Effector memory CD4-positive, alpha-beta T cell (primary cell): Measurements from ENCODE around the gene CYSRT1.

Source experiments
- DNase-seq, 3 donors: peaks; one replicate each; pipeline ENCODE4 v3.0.0-alpha.2; 2020
- H3K27ac ChIP-seq: 2 replicates; pipeline ENCODE4 v1.7.0; 2013; ENCODE audit warnings: mild to moderate bottlenecking, low read length, moderate library complexity; ENCODE audit not compliant: insufficient read depth, poor library complexity, severe bottlenecking
- H3K27me3 ChIP-seq: replicated peaks from 2 replicates; pipeline ENCODE4 v1.7.0; 2013; ENCODE audit warnings: mild to moderate bottlenecking, low read length; ENCODE audit not compliant: insufficient read depth, control insufficient read depth, poor library complexity, severe bottlenecking
- H3K36me3 ChIP-seq: 2 replicates; pipeline ENCODE4 v1.7.0; 2013; ENCODE audit warnings: mild to moderate bottlenecking, low read length, moderate library complexity; ENCODE audit not compliant: control insufficient read depth, insufficient read depth
- H3K4me1 ChIP-seq: 2 replicates; pipeline ENCODE4 v1.7.0; 2013; ENCODE audit warnings: low read length, mild to moderate bottlenecking; ENCODE audit not compliant: control insufficient read depth, insufficient read depth, poor library complexity, severe bottlenecking
- H3K4me3 ChIP-seq: 2 replicates; pipeline ENCODE4 v1.7.0; 2013; ENCODE audit warnings: low read length, low read depth, mild to moderate bottlenecking; ENCODE audit not compliant: insufficient read depth, poor library complexity, severe bottlenecking
- H3K9me3 ChIP-seq: 2 replicates; pipeline ENCODE4 v1.7.0; 2013; ENCODE audit warnings: mild to moderate bottlenecking, low read length, moderate library complexity; ENCODE audit not compliant: control insufficient read depth

CYSRT1 gene

DNA sequence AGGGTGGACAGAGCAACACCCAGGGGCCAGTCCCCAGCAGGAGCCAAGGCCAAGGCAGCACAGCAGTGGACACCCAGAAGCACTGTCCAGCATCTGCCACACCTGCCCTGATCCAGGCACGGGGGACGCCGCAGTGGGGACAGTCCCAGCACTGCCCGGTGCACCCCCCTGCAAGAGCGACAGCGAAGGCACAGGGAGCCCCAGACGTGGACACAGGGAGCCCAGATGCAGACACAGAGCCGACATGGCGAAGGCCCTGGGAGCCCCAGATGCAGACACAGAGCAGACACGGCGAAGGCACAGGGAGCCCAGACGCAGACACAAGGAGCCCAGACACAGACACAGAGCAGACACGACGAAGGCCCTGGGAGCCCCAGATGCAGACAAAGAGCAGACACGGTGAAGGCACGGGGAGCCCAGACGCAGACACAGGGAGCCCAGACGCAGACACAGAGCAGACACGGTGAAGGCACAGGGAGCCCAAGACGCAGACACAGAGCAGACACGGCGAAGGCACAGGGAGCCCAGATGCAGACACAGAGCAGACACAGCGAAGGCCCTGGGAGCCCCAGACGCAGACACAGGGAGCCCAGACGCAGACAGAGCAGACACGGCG lies 40.9 kb upstream of the CYSRT1 start:
- Histone ChIP-seq H3K9me3 (no peaks in the 10 kb centered on the region), H3K4me3 (no peak overlapping the region), H3K27me3 (no peaks in the 10 kb centered on the region), H3K36me3 (peaks cover 65% of the 10 kb centered on the region), H3K27ac (no peak overlapping the region), H3K4me1 (peaks cover 25% of the 10 kb centered on the region)
- DNase-seq = no peak

DNA sequence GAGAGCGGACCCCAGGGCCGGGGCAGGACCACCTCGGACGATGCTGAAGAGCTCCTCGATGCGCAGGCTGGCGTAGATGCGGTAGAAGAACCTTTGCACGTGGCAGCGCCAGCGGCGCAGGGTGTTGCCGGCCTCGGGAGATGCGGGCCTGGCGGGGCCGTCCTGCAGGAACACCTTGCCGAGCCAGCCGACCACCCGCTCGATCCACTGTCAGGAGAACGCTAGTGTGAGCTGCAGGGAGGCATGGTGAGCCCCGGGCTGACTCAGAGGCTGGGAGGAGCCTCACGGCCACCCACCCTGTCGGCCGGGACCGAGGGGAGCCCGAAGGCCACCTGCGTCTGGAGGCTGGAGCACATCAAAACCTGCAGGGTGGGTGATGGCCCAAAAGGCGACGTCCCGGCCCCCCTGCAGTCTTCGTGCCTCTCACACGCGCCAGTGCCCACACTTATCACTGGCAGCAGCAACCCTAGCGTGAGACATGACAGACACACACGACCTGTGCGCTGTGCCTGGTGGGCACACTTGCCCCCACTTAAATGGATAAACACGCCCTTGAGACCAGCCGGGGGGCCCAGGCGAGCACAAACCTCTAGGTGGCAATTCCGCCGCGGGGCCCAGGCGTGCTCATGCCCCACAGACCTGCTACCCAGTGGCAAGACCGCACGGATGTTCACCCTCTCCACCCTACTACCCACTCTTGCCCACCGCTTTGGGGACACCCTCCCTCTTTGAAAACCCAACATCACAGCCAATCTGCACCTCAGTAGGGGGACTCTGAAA lies 39.9 kb upstream of the CYSRT1 start:
- H3K4me3 ChIP-seq = no peak overlapping the region
- no peak overlapping the region for H3K27ac ChIP-seq
- DNase-seq = no peak
- H3K9me3 ChIP-seq = no peaks in the 10 kb centered on the region
- H3K36me3 ChIP-seq = peaks cover 64% of the 10 kb centered on the region
- no peaks in the 10 kb centered on the region for H3K27me3 ChIP-seq
- H3K4me1 ChIP-seq = peaks cover 34% of the 10 kb centered on the region

- Histone ChIP-seq H3K27ac (no peak overlapping the region), H3K36me3 (peaks cover 60% of the 10 kb centered on the region), H3K4me3 (no peak overlapping the region), H3K9me3 (no peaks in the 10 kb centered on the region), H3K27me3 (no peaks in the 10 kb centered on the region), H3K4me1 (peaks cover 37% of the 10 kb centered on the region)
- DNase-seq = no peak
These were observed 39.1 kb upstream of the CYSRT1 start for GRCh38 chr9:137185921-137186320.

DNA sequence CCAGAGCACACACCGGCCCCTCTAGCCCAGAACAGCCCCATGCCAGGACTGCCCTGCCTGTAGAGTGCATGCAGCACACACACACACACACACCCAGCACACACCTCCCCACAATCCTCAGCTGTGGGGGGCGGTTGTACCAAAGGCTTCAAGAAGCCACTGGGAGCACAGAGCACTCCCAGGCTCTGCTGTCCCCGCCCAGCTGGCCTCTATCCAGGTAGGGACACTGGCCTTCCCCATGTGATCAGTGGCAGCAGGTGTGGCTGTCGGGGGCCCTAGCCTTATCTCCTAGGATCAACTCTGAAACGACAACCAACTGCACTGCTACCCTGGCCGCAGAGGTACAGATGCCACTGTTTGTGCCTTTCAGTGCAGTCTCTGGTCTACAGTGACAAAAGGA lies 38.6 kb upstream of the CYSRT1 start:
- H3K4me1 ChIP-seq = peaks cover 37% of the 10 kb centered on the region
- peaks cover 55% of the 10 kb centered on the region for H3K36me3 ChIP-seq
- H3K27ac ChIP-seq = no peak overlapping the region
- H3K4me3 ChIP-seq = no peak overlapping the region
- H3K27me3 ChIP-seq = no peaks in the 10 kb centered on the region
- no peaks in the 10 kb centered on the region for H3K9me3 ChIP-seq
- no peak for DNase-seq

DNA sequence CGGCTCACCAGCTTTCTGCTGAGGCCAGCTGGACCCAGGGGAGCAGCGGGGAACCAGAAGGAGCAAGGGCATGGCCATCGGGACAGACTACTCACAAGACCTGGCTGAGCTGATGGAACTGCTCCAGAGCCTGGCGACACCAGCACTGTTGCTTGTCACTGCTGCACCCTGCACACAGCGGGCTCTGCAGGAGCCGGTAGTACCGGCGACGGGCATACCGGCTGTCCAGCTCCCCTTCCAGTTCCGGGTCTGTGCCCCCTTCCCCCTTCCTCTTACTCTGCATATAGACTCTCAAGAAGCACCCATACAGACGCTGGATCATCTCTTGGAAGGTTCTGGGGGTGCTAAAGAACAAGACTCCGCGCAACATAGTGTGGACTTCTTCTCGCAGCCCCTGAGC lies 37.6 kb upstream of the CYSRT1 start:
- H3K4me1 ChIP-seq = peaks cover 37% of the 10 kb centered on the region
- peaks cover 49% of the 10 kb centered on the region for H3K36me3 ChIP-seq
- no peak for DNase-seq
- no peak overlapping the region for H3K27ac ChIP-seq
- peak overlapping the region; percentile 88 for H3K4me3 ChIP-seq
- no peaks in the 10 kb centered on the region for H3K27me3 ChIP-seq
- H3K9me3 ChIP-seq = no peaks in the 10 kb centered on the region

GRCh38 chr9:137188086-137188489 lies 36.9 kb upstream of the CYSRT1 start:
- H3K36me3 ChIP-seq = peaks cover 42% of the 10 kb centered on the region
- no peaks in the 10 kb centered on the region for H3K9me3 ChIP-seq
- H3K27me3 ChIP-seq = no peaks in the 10 kb centered on the region
- peaks cover 37% of the 10 kb centered on the region for H3K4me1 ChIP-seq
- peak in 1 of 3 donors; percentile 2 for DNase-seq
- peak overlapping the region; percentile 88 for H3K4me3 ChIP-seq
- peak overlapping the region; percentile 96 for H3K27ac ChIP-seq

DNA sequence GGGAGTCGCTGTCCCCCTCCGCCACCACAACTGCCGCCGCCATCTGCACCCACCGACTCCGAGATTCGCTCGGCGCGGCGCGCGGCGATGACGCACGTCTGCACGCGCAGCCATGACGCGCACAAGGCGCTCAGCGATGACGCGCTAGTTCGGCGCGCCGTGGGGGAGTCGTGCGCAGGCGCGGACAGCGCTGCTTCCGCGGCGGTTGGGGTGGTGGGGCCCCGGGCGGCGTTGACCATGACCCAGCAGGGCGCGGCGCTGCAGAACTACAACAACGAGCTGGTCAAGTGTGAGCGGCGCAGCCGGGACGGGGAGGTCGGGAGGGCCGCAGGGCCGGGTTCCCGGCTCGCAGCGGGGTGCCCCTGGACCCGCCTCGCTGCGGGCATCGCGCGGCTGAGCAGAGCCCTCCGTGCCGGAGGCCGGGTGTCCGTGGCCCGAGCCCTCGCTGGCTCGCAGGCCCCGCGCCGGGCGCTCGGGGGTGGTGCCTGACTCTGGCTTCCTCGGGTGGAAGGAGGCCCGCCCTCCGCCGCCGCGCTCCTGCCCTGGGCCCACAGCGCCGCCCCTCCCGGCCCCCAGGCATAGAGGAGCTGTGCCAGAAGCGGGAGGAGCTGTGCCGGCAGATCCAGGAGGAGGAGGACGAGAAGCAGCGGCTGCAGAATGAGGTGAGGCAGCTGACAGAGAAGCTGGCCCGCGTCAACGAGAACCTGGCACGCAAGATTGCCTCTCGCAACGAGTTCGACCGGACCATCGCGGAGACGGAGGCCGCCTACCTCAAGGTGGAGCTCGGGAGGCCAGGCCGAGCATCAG lies 36.3 kb upstream of the CYSRT1 start, which contains the start of the genes ANAPC2 and SSNA1:
Gene ANAPC2 (minus strand): TSS at position 71 of the 807 bp plus-strand sequence. CDS start 28 bp downstream, at position 43.
Gene SSNA1 (plus strand): TSS at position 187 of the 807 bp plus-strand sequence. CDS start 51 bp downstream, at position 238.
- DNase-seq = peak; percentile 85 to 89 (median 88)
- no peaks in the 10 kb centered on the region for H3K9me3 ChIP-seq
- peaks cover 37% of the 10 kb centered on the region for H3K4me1 ChIP-seq
- H3K27me3 ChIP-seq = no peaks in the 10 kb centered on the region
- peak within 1 kb of the TSS; percentile 96 for H3K27ac ChIP-seq
- H3K36me3 ChIP-seq = peaks cover 36% of the 10 kb centered on the region
- peak within 1 kb of the TSS; percentile 88 for H3K4me3 ChIP-seq

DNA sequence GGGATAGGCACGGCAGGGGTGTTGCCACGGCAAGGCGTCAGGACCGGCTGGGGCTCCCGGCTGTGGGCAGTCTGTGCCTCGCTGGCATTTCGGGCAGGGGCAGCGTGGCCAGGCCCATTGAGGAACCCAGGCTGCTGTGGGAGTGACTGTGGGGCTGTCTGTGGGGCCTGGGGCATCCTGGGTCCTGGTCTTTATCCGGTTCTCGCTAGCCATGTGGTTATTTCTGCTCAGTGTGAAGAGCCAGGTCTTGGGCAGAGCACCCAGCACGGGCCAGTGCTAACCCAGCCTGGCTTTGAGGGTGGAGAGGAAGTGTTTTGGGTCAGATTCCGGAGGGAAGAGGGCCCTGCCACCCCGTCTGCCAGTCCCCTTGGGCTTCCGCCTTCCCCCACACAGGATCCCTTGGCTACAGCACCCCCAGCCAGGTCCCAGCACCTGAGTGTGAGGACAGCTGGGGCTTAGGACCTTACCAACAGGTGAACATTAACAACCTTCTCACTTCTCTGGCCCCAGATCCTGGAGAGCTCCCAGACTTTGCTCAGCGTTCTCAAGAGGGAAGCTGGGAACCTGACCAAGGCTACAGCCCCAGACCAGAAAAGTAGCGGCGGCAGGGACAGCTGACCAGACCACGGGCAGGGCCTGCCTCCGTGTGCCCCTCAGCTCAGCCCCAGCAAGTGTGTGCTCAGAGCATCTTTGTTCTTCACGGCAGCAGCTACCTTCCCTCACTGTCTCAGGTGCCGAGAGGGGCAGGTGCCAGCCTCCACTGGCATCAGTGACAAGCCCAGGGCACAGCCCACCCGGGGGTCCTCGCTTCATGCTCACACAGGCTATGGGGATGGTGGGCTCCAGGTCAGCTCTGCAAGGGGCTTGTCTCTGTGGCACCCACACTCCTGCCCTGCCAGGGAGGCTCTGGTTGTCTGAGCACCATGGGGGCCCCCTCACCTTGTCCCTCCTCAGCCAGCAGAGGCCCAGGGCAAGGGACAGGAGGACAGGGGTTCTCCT lies 35.4 kb upstream of the CYSRT1 start:
- H3K27me3 ChIP-seq = no peaks in the 10 kb centered on the region
- peak overlapping the region; percentile 96 for H3K27ac ChIP-seq
- DNase-seq = no peak
- peaks cover 37% of the 10 kb centered on the region for H3K4me1 ChIP-seq
- peaks cover 27% of the 10 kb centered on the region for H3K36me3 ChIP-seq
- H3K4me3 ChIP-seq = peak overlapping the region; percentile 88
- H3K9me3 ChIP-seq = no peaks in the 10 kb centered on the region

DNA sequence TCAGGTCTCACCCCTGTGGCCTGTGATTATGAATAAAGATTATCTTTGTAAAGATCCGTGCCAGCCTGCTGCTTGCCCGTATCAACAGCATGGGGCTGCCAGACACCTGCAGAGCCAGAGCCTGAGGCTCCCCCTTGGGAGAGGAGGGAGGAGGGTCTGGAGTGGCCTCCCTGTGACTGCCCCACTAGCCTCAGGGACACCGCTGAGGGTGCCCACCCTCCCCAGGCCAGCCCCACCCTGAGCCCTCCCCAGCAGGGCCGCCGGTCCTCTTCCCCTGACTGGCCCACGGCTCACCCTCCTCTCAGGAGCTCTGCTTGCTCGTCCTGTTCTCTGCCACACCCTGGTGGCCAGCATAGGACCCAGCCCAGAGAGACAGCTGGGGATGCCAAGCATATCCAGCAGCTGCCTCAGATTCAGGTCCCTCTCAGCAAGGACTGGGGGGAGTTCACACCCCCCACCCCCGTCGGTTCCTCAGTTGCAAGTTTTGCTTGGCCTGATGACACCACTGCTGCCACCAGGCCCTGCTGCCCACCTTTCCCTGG lies 34.6 kb upstream of the CYSRT1 start:
- peaks cover 20% of the 10 kb centered on the region for H3K36me3 ChIP-seq
- H3K4me3 ChIP-seq = no peak overlapping the region
- no peaks in the 10 kb centered on the region for H3K27me3 ChIP-seq
- no peak for DNase-seq
- no peaks in the 10 kb centered on the region for H3K9me3 ChIP-seq
- H3K4me1 ChIP-seq = peaks cover 37% of the 10 kb centered on the region
- H3K27ac ChIP-seq = peak overlapping the region; percentile 96
